GM12892 (cell line): ENCODE data around the gene TMC7. TPM values are rescaled to one million over a fixed set of nuclear protein-coding genes. Genes with fewer than 3 reads are reported as not detected.

ENCODE experiments used
- DNase-seq: peaks from one replicate; pipeline ENCODE4 v3.0.0; 2011; ENCODE audit not compliant: insufficient read length
- FAIRE-seq: peaks from 2 replicates; lab custom pipeline; 2011; peaks lifted over from hg19 to GRCh38; lab: Jason Lieb, UNC
- POLR2A ChIP-seq: IDR thresholded peaks from 2 replicates; pipeline ENCODE4 v1.6.1; 2011; ENCODE audit warnings: low read depth, low read length, control low read depth
- POLR2AphosphoS5 ChIP-seq: IDR thresholded peaks from 2 replicates; pipeline ENCODE4 v1.6.1; 2011; ENCODE audit warnings: low read depth, low read length, control low read depth
- TAF1 ChIP-seq: IDR thresholded peaks from 2 replicates; pipeline ENCODE4 v1.6.1; 2011; ENCODE audit warnings: low read depth, mild to moderate bottlenecking, control low read depth, low read length, borderline replicate concordance
- polyA plus RNA-seq: library from polyadenylated mRNA; unstranded; fragments of >200 nt; gene quantifications from one replicate; pipeline ENCODE4 v1.2.1, GENCODE V29; 2012; ENCODE audit warnings: missing spikeins, inconsistent platforms; ENCODE audit not compliant: missing spikeins

TMC7 gene
- polyA plus RNA-seq: not detected

DNA sequence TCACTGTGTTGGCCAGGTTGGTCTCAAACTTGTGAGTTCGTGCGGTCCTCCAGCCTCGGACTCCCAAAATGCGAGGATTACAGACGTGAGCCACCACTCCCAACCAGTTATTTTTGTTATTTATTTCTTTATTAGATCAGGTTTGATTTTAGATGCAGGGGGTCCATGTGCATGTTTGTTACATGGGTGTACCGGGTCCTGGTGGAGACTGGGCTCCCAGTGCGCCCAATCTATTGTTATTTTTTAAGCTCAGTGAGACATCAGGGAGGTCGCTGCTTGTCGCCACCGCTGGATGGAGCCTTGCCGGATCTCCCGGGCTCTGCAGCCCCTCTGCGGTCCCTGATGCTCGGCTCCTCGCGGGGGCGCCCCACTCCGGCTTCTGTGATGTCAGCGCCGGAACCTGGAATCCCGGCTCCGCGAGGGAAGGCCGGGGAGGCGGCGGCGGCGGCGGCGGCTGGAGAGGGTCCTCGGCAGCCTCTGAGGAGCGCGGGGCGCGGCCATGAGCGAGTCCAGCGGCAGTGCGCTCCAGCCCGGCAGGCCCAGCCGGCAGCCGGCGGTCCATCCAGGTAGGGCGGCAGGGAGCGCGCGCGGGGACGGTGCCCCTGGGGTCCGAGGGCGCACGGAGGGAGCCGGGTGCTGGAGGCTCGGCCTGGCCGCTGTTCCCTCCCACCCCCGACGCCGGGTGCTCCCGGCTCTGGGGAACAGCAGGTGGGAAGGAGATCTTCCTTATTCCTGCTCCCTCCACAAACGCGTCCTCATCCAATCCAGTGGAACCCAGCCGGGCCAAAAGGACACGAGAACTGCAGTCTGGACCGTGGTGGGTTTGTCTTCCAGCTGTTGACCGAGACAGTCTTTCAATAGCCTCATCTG is at the start of gene TMC7:
Gene TMC7 (plus strand): TSS at position 370 of the 870 bp plus-strand sequence. CDS start 130 bp downstream, at position 500.
- no peak for TF ChIP-seq POLR2A
- no peak for TF ChIP-seq TAF1
- no peak for TF ChIP-seq POLR2AphosphoS5
- no peak for DNase-seq
- FAIRE-seq: no peak

DNA sequence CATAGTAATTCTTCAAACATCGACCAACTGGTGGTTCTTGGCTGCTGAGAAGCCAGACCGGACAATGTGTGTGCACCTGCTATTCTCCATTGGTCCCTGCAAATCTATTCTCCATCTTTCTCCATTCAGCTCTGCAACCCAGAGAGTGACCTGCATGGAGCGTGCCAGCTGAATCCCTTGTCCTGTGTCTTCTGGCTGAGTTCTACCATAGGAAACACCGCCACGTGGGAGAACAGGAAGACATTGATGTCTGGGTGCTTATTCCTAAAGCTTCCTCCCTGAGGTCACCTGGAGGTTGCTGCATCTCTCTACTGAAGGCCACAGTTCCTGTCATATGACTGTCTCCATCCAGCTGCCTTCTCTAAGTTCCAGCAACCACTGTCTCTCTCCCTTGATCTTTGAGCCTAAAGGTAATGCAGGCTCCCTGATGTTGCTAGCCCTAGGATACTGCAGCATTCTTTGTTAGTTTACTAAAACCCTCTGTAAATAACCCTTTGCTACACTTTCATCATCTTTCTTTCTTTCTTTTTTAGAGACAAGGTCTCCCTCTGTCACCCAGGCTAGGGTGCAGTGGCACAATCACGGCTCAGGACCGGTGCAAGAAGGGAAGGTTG is 46.9 kb upstream of the TMC7 start:
- no peak for FAIRE-seq
- no peak for DNase-seq
- TF ChIP-seq POLR2A (no peak), POLR2AphosphoS5 (no peak), TAF1 (no peak)

GRCh38 chr16:18937390-18937789 is 46.3 kb upstream of the TMC7 start:
- TF ChIP-seq POLR2A (no peak), POLR2AphosphoS5 (no peak), TAF1 (no peak)
- DNase-seq (no peak), FAIRE-seq (no peak)

GRCh38 chr16:18938986-18939385 is 44.7 kb upstream of the TMC7 start:
- no peak for FAIRE-seq
- TF ChIP-seq POLR2A (no peak), POLR2AphosphoS5 (no peak), TAF1 (no peak)
- DNase-seq: no peak

- no peak for FAIRE-seq
- no peak for TF ChIP-seq POLR2AphosphoS5
- no peak for TF ChIP-seq TAF1
- no peak for TF ChIP-seq POLR2A
- no peak for DNase-seq
These were observed 42.3 kb upstream of the TMC7 start for GRCh38 chr16:18941471-18941870.

GRCh38 chr16:18942061-18942460 is 41.7 kb upstream of the TMC7 start:
- no peak for TF ChIP-seq POLR2AphosphoS5
- TF ChIP-seq POLR2A: no peak
- no peak for TF ChIP-seq TAF1
- no peak for FAIRE-seq
- no peak for DNase-seq

- DNase-seq (no peak), FAIRE-seq (no peak)
- TF ChIP-seq TAF1 (no peak), POLR2AphosphoS5 (no peak), POLR2A (no peak)
These were observed 40.3 kb upstream of the TMC7 start for GRCh38 chr16:18943414-18943813.

DNA sequence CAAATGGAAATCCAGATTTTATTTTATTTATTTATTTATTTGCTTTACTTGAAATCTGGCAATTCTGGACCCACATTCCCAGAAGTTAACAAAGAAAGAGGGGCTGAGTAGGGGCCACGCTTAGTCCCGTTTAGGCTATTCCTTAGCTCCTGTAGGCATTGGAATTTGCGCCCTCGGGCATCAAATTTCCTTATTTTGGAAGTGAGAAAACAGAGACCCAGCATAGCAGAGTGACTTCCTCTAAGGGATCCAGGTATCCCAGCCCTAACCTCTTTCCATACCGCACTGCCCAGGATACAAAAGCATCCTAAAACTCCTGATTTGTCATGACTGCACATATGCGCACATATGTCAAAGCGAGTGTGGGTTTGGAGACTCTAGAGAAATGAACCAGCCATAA is 38.5 kb upstream of the TMC7 start:
- TF ChIP-seq TAF1 (no peak), POLR2A (no peak), POLR2AphosphoS5 (no peak)
- FAIRE-seq: no peak
- no peak for DNase-seq

GRCh38 chr16:18948372-18949020 is 35.2 kb upstream of the TMC7 start:
- FAIRE-seq: no peak
- TF ChIP-seq POLR2AphosphoS5 (no peak), POLR2A (no peak), TAF1 (no peak)
- DNase-seq: no peak

DNA sequence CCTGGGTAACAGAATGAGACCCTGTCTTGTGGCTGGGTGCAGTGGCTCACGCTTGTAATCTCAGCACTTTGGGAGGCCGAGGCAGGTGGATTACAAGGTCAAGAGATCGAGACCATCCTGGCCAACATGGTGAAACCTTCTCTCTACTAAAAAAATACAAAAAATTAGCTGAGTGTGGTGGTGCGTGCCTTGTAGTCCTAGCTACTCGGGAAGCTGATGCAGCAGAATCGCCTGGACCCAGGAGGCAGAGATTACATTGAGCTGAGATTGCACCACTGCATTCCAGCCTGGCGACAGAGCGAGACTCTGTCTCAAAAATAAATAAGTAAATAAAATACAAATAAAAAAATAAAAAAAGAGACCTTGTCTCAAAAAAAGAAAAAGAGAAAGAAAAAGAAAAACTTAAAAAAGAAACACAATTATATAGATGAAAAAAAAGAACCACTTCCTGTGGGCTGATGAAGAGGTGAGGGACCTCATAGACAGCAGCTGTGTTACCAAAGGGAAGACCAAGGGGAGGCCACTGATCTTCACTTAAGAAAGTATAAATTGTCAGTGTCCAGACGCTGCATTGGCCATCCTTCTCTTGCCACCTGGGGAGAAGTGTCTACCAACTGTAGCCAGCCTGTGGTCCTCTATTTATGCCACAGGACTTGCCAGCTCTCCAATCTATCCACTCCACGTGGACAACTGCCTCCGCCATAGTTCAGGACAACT is 33.1 kb upstream of the TMC7 start:
- no peak for FAIRE-seq
- no peak for TF ChIP-seq POLR2AphosphoS5
- TF ChIP-seq TAF1: no peak
- TF ChIP-seq POLR2A: no peak

GRCh38 chr16:18953547-18953946 is 30.2 kb upstream of the TMC7 start:
- no peak for DNase-seq
- no peak for FAIRE-seq

More for the DNA sequence above, 33.1 kb upstream of the TMC7 start:
- no peak for DNase-seq

More at GRCh38 chr16:18953547-18953946, 30.2 kb upstream of the TMC7 start:
- TF ChIP-seq POLR2AphosphoS5 (no peak), POLR2A (no peak), TAF1 (no peak)
